Measurements from ENCODE around the gene HIC2.
"Not testable (repeated sequence)": the region's sequence is repeated elsewhere in the genome, so short reads cannot be mapped to it uniquely, and the experiment has no call there.

HIC2 gene

DNA sequence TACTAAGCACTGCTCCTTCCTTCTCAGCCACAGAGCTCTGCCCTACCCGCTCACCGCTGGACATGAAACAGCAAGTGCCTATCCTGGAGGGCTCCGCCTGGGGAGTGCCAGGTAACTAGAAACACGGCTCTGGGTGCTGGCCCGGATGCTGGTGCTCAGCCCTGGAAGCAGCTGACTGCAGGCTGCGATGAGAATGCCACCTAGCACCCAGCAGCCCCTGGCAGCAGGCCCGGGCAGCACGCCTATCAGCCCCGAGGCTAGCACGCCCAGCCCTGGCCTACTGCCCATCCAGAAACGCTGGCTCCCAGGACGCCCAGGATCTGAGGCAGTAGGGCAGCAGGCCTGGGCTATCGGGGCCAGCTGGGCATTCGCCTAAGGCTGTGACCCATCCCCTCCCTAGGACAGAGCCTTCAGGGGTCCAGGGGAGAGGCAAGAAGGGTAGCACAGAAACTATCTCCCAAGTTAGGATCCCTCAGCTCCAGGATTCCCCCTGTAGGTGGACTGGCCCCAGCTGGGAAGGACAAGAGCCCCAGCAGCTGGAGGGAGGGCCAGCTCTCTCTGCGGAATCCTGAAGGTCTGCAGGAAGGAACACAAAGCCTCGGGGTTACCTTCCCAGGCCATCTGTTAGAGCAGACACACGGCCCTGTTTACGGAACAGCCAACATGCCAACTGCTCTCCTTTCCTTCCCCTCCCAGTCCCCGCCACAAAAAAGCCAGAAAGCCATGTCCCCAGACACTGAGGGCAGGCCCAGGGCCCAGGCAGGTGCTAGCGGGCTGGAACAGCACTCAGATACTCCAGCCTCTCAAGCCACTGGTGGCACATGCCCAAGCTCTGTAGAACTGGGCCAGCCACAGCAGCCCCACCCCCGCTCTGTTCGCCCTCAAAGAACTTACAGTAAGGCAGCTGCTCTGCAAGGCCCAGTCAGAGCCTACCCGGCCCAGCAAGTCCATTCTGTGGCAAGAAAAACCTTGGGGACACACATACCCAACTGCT, 76.9 kb downstream of the HIC2 start:
- not testable (repeated sequence) for FAIRE-seq

DNA sequence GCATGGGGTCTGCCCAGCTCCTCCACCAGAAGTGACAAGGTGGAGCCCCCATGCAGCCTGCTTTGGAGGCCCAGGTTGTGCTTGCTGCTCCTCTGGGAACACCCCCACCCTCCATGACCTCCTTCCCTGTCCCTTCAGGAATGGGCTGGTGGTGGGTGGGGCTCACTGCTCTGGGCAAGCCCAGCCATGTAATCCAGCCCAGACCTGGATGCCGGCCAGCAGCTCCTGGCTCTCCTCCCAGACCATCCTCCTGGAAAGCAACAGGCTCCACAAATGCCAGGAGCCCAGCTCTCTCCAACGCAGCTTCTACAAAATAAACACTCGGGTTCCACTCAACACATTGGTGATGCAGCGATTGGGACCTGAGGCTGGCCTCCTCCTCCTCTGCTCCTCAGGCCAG, 80.8 kb downstream of the HIC2 start:
- FAIRE-seq, result not testable (repeated sequence)

DNA sequence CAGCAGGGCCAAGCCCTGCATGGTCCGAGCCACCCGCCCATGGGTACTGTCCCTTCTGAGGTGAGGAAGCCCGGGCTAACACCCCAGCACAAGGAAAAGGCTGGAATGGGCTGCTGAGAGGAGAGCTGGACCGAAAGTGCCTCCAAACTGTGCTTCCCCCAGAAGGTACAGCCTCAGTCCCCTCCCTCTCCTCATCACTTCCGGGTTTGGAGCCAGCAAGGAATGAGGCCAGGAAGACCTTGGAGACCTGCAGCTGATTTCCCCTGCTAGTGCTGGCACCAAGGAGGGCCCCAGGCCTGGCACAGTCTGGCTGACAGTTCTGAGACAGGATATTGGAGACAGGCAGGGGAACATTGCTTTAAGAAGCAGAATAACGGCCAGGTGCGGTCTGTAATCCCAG, 81.3 kb downstream of the HIC2 start:
- not testable (repeated sequence) for FAIRE-seq

DNA sequence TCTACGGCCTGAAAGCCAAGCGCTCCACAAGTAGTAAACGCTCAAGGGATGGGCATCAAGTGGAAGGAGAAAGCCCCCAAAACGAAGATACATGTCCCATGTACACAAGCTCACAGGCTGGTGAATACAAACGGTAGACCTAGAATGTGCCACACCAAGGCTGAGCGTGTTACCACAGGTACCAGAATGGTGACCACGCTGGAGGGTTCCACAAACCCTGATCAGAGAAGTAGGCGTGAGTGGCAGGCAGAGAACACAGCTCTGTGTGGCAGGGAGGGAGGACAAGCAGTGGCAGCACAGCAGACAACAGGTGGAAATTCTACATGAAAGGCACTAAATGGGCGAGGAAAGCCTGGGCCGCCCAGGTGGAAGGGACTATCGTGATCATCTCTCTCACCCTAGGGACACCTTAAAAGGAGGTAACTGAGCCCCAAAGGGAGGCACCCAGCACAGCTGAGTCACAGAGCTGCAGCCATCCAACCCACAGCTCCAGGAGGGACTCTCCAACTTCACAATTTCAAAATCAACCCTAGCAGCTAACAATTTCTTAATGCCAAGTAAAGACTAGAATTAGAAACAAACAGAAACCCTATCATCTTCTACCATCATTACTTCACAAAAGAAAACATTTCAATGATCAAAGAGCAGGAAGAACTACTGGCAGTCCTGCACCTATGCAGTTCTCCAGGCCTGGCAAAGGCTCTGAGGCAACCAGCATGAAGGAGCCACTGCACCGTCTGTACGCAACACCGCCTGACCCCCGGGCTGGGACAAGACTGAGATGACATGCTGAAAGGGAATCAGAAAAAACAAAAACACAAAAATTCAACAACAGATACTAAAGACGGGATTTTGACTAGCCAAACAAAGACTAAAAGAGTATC, 82.7 kb downstream of the HIC2 start:
- not testable (repeated sequence) for FAIRE-seq

Data from TTC549 (cell line).